Measurements from ENCODE around the gene RTP4. TPM values are rescaled to one million over a fixed set of nuclear protein-coding genes. Genes with fewer than 3 reads are reported as not detected.
A peak's percentile ranks its signal among the peaks of the same experiment; 100 is the strongest.

Gene RTP4
- total RNA-seq, 1 experiment from 2014 or later: 2.5 TPM

DNA sequence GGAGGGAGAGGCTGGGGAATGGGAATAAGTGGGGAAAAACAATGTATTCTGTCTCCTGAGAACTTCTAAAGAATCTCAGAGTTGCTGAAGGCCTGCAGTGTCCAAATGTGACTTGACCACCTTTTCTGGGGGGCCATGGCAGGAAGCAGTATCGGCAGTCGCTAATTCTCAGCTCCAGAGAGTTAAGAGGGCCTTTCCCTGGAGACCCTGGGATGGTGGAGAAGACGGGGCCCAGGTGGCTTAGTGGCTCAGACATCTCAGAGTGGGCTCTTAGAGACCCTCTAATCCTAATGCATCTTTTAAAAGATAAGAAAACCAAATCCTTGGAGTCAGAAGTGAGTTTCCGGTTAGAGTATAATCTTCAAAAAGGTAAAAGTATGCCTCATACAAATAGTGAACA is 15.1 kb downstream of the RTP4 start:
- H3K4me1 ChIP-seq (ENCODE audit: control insufficient read depth, insufficient read depth, low read length): no peaks in the 10 kb centered on the region
- ChIA-PET POLR2A (no interaction called here), CTCF (no interaction called here)
- intact Hi-C loops (cut with micrococcal nuclease; ENCODE audit: unreplicated experiment): no loop called here
- in situ Hi-C loops (cut with HindIII; ENCODE audit: low pct_unique_long_range_greater_than_20kb, low sequenced_read_pairs): no loop called here
- H3K36me3 ChIP-seq (ENCODE audit: control insufficient read depth, insufficient read depth, low read length): no peaks in the 10 kb centered on the region
- no peaks in the 10 kb centered on the region for H3K9me3 ChIP-seq (ENCODE audit: control insufficient read depth, insufficient read depth, low read depth, low read length)
- ATAC-seq: no peak
- H3K27ac ChIP-seq (ENCODE audit: low read length): no peak overlapping the region
- H3K4me3 ChIP-seq (ENCODE audit: low read depth in 2 of 2, low read length in 2 of 2): no peak overlapping the region
- TF ChIP-seq, protein P1, sequence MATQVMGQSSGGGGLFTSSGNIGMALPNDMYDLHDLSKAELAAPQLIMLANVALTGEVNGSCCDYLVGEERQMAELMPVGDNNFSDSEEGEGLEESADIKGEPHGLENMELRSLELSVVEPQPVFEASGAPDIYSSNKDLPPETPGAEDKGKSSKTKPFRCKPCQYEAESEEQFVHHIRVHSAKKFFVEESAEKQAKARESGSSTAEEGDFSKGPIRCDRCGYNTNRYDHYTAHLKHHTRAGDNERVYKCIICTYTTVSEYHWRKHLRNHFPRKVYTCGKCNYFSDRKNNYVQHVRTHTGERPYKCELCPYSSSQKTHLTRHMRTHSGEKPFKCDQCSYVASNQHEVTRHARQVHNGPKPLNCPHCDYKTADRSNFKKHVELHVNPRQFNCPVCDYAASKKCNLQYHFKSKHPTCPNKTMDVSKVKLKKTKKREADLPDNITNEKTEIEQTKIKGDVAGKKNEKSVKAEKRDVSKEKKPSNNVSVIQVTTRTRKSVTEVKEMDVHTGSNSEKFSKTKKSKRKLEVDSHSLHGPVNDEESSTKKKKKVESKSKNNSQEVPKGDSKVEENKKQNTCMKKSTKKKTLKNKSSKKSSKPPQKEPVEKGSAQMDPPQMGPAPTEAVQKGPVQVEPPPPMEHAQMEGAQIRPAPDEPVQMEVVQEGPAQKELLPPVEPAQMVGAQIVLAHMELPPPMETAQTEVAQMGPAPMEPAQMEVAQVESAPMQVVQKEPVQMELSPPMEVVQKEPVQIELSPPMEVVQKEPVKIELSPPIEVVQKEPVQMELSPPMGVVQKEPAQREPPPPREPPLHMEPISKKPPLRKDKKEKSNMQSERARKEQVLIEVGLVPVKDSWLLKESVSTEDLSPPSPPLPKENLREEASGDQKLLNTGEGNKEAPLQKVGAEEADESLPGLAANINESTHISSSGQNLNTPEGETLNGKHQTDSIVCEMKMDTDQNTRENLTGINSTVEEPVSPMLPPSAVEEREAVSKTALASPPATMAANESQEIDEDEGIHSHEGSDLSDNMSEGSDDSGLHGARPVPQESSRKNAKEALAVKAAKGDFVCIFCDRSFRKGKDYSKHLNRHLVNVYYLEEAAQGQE (IDR thresholded peaks at IDR 0.05; ENCODE audit: insufficient read depth in 1 of 2, low read depth in 2 of 2, low read length in 1 of 2): no peak
- no peak for TF ChIP-seq SIN3A (IDR thresholded peaks at IDR 0.05; ENCODE audit: borderline replicate concordance, insufficient read depth, low read depth, low read length)
- no peaks in the 10 kb centered on the region for H3K27me3 ChIP-seq (ENCODE audit: control insufficient read depth, insufficient read depth, low read length)
- no peak for DNase-seq (ENCODE audit: low read depth, low spot score)
- BruUV-seq (replicated peaks): no TSS peak

DNA sequence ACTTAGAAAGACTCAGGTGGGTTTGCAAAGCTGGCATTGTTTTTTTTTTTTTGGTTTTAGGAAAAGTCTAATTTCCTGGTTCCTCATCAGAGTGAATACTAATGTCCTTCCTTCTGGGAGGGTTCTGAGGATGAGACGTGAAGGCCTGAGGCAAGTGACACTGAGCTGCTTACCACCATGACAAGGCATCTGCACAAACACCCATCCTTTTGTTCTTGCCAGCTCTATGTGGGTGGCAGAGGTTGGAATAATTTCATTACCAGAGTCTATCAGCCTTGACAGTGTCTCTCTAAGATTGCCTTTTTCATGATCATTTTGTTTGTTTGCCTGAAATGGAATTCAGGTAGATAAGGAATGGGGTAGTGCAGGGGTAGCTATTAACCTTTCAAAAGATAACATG is 17.1 kb downstream of the RTP4 start:
- Histone ChIP-seq H3K9me3 (ENCODE audit: control insufficient read depth, insufficient read depth, low read depth, low read length) (no peaks in the 10 kb centered on the region), H3K27ac (ENCODE audit: low read length) (no peak overlapping the region), H3K4me3 (ENCODE audit: low read depth in 2 of 2, low read length in 2 of 2) (no peak overlapping the region), H3K27me3 (ENCODE audit: control insufficient read depth, insufficient read depth, low read length) (no peaks in the 10 kb centered on the region), H3K4me1 (ENCODE audit: control insufficient read depth, insufficient read depth, low read length) (no peaks in the 10 kb centered on the region), H3K36me3 (ENCODE audit: control insufficient read depth, insufficient read depth, low read length) (no peaks in the 10 kb centered on the region)
- no TSS peak for BruUV-seq (replicated peaks)
- in situ Hi-C loops (cut with HindIII; ENCODE audit: low pct_unique_long_range_greater_than_20kb, low sequenced_read_pairs) (no loop called here), intact Hi-C loops (cut with micrococcal nuclease; ENCODE audit: unreplicated experiment) (no loop called here)
- TF ChIP-seq POLR2AphosphoS5 (IDR thresholded peaks at IDR 0.05; ENCODE audit: low read depth, low read length) (no peak), SIN3A (IDR thresholded peaks at IDR 0.05; ENCODE audit: borderline replicate concordance, insufficient read depth, low read depth, low read length) (no peak)
- ChIA-PET POLR2A (no interaction called here), CTCF (no interaction called here)
- no peak for ATAC-seq
- no peak for DNase-seq (ENCODE audit: low read depth, low spot score)

DNA sequence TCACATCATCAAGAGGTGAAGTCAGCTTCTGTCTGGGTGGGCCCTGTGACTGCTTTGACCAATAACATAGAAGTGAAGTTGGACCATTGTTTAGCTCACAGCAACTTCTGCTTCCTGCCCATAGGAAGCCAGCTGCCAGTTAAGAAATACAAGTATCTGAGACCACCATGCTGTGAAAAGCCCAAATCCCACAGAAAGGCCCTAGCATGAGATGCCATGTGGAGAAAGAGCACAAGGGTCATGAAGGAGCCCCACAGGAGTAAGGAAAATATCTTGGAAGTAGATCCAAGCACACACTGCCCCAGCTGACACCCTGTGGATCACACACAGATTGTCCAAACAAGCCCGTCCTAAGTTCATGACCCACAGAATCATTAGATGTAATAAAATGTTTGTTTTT is 28.5 kb downstream of the RTP4 start:
- POLR2A ChIA-PET: no interaction called here
- TF ChIP-seq, protein P2, sequence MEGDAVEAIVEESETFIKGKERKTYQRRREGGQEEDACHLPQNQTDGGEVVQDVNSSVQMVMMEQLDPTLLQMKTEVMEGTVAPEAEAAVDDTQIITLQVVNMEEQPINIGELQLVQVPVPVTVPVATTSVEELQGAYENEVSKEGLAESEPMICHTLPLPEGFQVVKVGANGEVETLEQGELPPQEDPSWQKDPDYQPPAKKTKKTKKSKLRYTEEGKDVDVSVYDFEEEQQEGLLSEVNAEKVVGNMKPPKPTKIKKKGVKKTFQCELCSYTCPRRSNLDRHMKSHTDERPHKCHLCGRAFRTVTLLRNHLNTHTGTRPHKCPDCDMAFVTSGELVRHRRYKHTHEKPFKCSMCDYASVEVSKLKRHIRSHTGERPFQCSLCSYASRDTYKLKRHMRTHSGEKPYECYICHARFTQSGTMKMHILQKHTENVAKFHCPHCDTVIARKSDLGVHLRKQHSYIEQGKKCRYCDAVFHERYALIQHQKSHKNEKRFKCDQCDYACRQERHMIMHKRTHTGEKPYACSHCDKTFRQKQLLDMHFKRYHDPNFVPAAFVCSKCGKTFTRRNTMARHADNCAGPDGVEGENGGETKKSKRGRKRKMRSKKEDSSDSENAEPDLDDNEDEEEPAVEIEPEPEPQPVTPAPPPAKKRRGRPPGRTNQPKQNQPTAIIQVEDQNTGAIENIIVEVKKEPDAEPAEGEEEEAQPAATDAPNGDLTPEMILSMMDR (IDR thresholded peaks at IDR 0.05): no peak
- TF ChIP-seq, protein P1 (IDR thresholded peaks at IDR 0.05; ENCODE audit: insufficient read depth in 1 of 2, low read depth in 2 of 2, low read length in 1 of 2): no peak
- 0 out of 2 replicates have a peak, but pooled peaks have one; percentile 54 for TF ChIP-seq TCF7L2 (IDR thresholded peaks at IDR 0.05; ENCODE audit: low read depth, low read length)
- Histone ChIP-seq H3K36me3 (ENCODE audit: control insufficient read depth, insufficient read depth, low read length) (no peaks in the 10 kb centered on the region), H3K27me3 (ENCODE audit: control insufficient read depth, insufficient read depth, low read length) (no peaks in the 10 kb centered on the region), H3K27ac (ENCODE audit: low read length) (peak overlapping the region; percentile 49; the same call in 1 of the 2 replicates), H3K4me3 (ENCODE audit: low read depth in 2 of 2, low read length in 2 of 2) (no peak overlapping the region), H3K9me3 (ENCODE audit: control insufficient read depth, insufficient read depth, low read depth, low read length) (no peaks in the 10 kb centered on the region; the same call in 1 of the 2 replicates), H3K4me1 (ENCODE audit: control insufficient read depth, insufficient read depth, low read length) (peaks cover 2% of the 10 kb centered on the region; the same call in 1 of the 2 replicates)
- no peak for DNase-seq (ENCODE audit: low read depth, low spot score)
- BruUV-seq (replicated peaks): no TSS peak
- in situ Hi-C loops (cut with HindIII; ENCODE audit: low pct_unique_long_range_greater_than_20kb, low sequenced_read_pairs) (no loop called here), intact Hi-C loops (cut with micrococcal nuclease; ENCODE audit: unreplicated experiment) (loop anchor here (5.0 kb wide), 1 partner anchor 281 kb away; no protein-coding TSS in a partner anchor)
- no peak for ATAC-seq
- CTCF ChIA-PET: no interaction called here
